A673 (cell line): Measurements from ENCODE around the gene FAM222B. TPM values are rescaled to one million over a fixed set of nuclear protein-coding genes. Genes with fewer than 3 reads are reported as not detected.
"Not testable (repeated sequence)": the region's sequence is repeated elsewhere in the genome, so short reads cannot be mapped to it uniquely, and the experiment has no call there.

ENCODE experiments used
- BruUV-seq: library from RNA; stranded (reverse); fragments of 400-500 nt; replicated peaks from 2 replicates; lab custom pipeline; 2021; lab: Mats Ljungman, UMichigan
- CTCF ChIA-PET: fragments of 300-600 bp; sonication (Branson Sonifier 250); formaldehyde crosslinking; loops from one replicate; lab custom pipeline; 2022; ENCODE audit warnings: antibody characterized with exemption; lab: Charles Lee
- POLR2A ChIA-PET: fragments of 300-600 bp; sonication (Branson Sonifier 250); formaldehyde crosslinking; loops from one replicate; lab custom pipeline; 2022; ENCODE audit warnings: antibody characterized with exemption; ENCODE audit not compliant: low non-redundant PET; lab: Charles Lee
- DNase-seq: peaks from one replicate; pipeline ENCODE4 v3.0.0-alpha.2; 2015; ENCODE audit warnings: low spot score
- H3K27ac ChIP-seq: fragments of 200-600 bp; sonication (generic); 2 replicates; pipeline ENCODE4 v1.5.1; 2016; ENCODE audit warnings: mixed run types, low read depth, mild to moderate bottlenecking, mixed read lengths, antibody characterized with exemption, low read length; ENCODE audit not compliant: poor library complexity, severe bottlenecking
- H3K27me3 ChIP-seq: fragments of 200-600 bp; sonication (generic); replicated peaks from 2 replicates; pipeline ENCODE4 v1.6.1; 2017; ENCODE audit warnings: mixed run types, low read depth, mild to moderate bottlenecking, mixed read lengths, antibody characterized with exemption, low read length; ENCODE audit not compliant: insufficient read depth, poor library complexity
- H3K36me3 ChIP-seq: fragments of 200-600 bp; sonication (generic); 2 replicates; pipeline ENCODE4 v1.6.1; 2016; ENCODE audit warnings: mixed run types, mild to moderate bottlenecking, mixed read lengths, antibody characterized with exemption, low read length; ENCODE audit not compliant: insufficient read depth, poor library complexity, severe bottlenecking
- H3K4me1 ChIP-seq: fragments of 200-600 bp; sonication (generic); 2 replicates; pipeline ENCODE4 v1.6.1; 2017; ENCODE audit warnings: mixed run types, mild to moderate bottlenecking, mixed read lengths, antibody characterized with exemption, low read length; ENCODE audit not compliant: insufficient read depth, poor library complexity, severe bottlenecking
- H3K4me3 ChIP-seq: fragments of 200-600 bp; sonication (generic); 2 replicates; pipeline ENCODE4 v1.5.1; 2016; ENCODE audit warnings: low read depth, mixed run types, mild to moderate bottlenecking, mixed read lengths, low read length; ENCODE audit not compliant: poor library complexity, severe bottlenecking
- H3K9me3 ChIP-seq: fragments of 200-600 bp; sonication (generic); 2 replicates; pipeline ENCODE4 v1.6.1; 2016; ENCODE audit warnings: mixed run types, low read depth, mild to moderate bottlenecking, mixed read lengths, antibody characterized with exemption, low read length; ENCODE audit not compliant: poor library complexity, severe bottlenecking
- EZH2 ChIP-seq: fragments of 200-600 bp; sonication (generic); IDR thresholded peaks from 2 replicates; pipeline ENCODE4 v1.6.1; 2017; ENCODE audit warnings: borderline replicate concordance, low read depth, mild to moderate bottlenecking, mixed read lengths, antibody characterized with exemption, low read length; ENCODE audit not compliant: poor library complexity, severe bottlenecking
- intact Hi-C: fragments of 100-400 bp; cut with micrococcal nuclease; formaldehyde crosslinking; loops from one replicate; pipeline ENCODE4 v1.10.0; 2022; ENCODE audit not compliant: unreplicated experiment
- total RNA-seq: library from RNA; stranded (reverse); gene quantifications from 2 replicates; pipeline ENCODE4 v1.2.3, GENCODE V29; 2021
- TF ChIP-seq, protein P1 (sequence below): fragments of 300-800, 200-600 bp; sonication (generic); conservative IDR thresholded peaks from 2 replicates; pipeline ENCODE4 v1.5.1; 2017; ENCODE audit warnings: low read depth, mild to moderate bottlenecking, antibody characterized with exemption, low read length, moderate library complexity, mixed read lengths

FAM222B gene
- total RNA-seq, 1 experiment from 2014 or later = 27.3 TPM

DNA sequence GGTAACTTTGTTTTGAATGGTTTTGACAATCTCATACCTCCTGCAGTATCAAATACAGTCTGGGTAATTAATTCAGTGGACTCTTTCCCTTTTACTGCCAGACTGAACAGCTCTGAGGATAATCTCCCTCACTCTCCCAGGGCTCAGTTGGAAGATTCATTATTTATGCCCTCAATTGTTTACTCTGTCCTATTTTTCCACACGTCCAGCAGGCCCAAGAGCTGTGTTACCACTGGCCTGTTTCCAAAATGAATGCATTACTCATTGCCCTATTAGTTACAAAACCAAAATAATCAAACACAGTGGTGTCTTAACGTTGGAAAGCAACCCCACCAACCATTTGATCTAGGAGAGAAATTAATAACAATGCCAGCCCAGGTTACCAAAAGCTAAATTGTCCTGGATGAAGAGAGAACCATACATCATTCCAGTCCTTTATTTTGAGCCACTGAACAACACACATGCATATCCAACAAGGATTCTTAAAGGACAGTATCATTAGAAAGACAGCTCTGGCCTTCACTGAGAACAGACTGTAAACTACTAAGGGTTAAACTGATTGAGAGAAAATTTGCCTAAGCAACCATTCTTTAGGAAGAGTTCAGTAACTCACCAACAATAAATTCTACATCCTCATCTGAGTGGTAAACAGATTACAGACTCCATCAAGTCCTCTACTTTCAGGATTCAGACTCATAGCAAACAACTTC, 34.5 kb downstream of the FAM222B start:
- BruUV-seq = no TSS peak
- peak overlapping the region; percentile 39 for H3K27ac ChIP-seq
- ChIA-PET CTCF (interaction anchor here (0.6 kb wide), 1 partner anchor 76 kb away, joined by 6 read pairs; no protein-coding TSS in a partner anchor), POLR2A (no interaction called here)
- H3K27me3 ChIP-seq = no peaks in the 10 kb centered on the region
- no peaks in the 10 kb centered on the region for H3K9me3 ChIP-seq
- TF ChIP-seq, protein P1, sequence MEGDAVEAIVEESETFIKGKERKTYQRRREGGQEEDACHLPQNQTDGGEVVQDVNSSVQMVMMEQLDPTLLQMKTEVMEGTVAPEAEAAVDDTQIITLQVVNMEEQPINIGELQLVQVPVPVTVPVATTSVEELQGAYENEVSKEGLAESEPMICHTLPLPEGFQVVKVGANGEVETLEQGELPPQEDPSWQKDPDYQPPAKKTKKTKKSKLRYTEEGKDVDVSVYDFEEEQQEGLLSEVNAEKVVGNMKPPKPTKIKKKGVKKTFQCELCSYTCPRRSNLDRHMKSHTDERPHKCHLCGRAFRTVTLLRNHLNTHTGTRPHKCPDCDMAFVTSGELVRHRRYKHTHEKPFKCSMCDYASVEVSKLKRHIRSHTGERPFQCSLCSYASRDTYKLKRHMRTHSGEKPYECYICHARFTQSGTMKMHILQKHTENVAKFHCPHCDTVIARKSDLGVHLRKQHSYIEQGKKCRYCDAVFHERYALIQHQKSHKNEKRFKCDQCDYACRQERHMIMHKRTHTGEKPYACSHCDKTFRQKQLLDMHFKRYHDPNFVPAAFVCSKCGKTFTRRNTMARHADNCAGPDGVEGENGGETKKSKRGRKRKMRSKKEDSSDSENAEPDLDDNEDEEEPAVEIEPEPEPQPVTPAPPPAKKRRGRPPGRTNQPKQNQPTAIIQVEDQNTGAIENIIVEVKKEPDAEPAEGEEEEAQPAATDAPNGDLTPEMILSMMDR = no peak
- TF ChIP-seq EZH2 = no peak
- DNase-seq = peak; percentile 31
- H3K4me3 ChIP-seq = no peak overlapping the region
- H3K36me3 ChIP-seq = peaks cover 13% of the 10 kb centered on the region
- peaks cover 38% of the 10 kb centered on the region for H3K4me1 ChIP-seq
- intact Hi-C loops = no loop called here

DNA sequence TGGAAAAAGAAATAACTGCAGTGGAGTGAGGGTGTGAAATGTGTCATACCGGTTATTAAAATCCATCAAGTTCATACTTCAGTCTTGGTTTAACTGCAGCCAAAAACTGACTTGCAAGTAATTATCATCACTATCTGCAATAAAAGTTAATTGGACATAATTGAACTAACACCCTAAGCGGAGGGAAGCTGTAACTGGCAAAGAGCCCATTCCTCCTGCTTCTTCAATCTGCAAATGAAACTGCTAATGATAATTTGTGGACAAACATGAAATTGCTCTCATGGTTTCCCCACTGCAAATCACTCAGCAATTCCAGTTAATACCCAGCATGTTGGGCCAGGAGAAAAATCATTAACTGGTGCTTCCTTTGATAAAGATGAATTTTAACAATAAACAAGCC, 46.5 kb downstream of the FAM222B start:
- intact Hi-C loops = loop anchor here (5.0 to 10.0 kb wide), 2 partner anchors 34 to 59 kb away; partner anchors contain the start of gene ERAL1
- peaks cover 19% of the 10 kb centered on the region for H3K4me1 ChIP-seq
- H3K4me3 ChIP-seq = no peak overlapping the region
- no peaks in the 10 kb centered on the region for H3K27me3 ChIP-seq
- no peak overlapping the region for H3K27ac ChIP-seq
- ChIA-PET POLR2A (no interaction called here), CTCF (interaction anchor here (0.6 kb wide), 1 partner anchor 83 kb away, joined by 3 read pairs; no protein-coding TSS in a partner anchor)
- H3K9me3 ChIP-seq = no peaks in the 10 kb centered on the region
- no peaks in the 10 kb centered on the region for H3K36me3 ChIP-seq
- TF ChIP-seq EZH2 = no peak
- TF ChIP-seq, protein P1 = no peak
- no TSS peak for BruUV-seq
- DNase-seq = no peak

DNA sequence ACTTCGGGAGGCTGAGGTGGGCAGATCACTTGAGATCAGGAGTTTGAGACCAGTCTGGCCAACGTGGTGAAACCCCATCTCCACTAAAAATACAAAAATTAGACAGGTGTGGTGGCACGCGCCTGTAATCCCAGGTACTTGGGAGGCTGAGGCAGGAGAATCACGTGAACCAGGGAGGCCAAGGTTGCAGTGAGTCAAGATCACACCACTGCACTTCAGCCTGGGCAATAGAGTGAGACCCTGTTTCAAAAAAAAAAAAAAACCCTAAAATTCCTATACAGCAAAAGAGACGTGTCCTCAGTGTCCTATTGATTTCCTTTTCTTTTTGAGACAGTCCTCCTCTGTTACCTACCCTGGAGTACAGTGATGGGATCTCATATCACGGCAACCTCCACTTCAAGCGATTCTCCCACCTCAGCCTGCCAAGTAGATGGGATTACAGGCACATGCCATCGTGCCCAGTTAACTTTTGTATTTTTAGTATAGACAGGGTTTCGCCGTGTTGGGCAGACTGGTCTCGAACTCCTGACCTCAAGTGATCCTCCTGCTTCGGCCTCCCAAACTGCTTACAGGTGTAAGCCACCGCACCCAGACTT, 47.6 kb downstream of the FAM222B start:
- CTCF ChIA-PET, DNase-seq, H3K9me3 ChIP-seq, POLR2A ChIA-PET, BruUV-seq, H3K27ac ChIP-seq, H3K36me3 ChIP-seq, H3K27me3 ChIP-seq, H3K4me3 ChIP-seq: not testable (repeated sequence)
- intact Hi-C loops = loop anchor here (5.0 to 10.0 kb wide), 2 partner anchors 33 to 60 kb away; partner anchors contain the start of gene ERAL1
- peaks cover 19% of the 10 kb centered on the region for H3K4me1 ChIP-seq
